LNCaP clone FGC (cell line): ENCODE measurements around the gene ZNF582.

ENCODE experiments used
- DNase-seq: peaks from one replicate; pipeline ENCODE4 v3.0.0-alpha.2; 2011; ENCODE audit warnings: low read depth
- H3K4me3 ChIP-seq: 2 replicates; pipeline ENCODE4 v1.5.1; 2011; ENCODE audit warnings: mild to moderate bottlenecking, low read depth, low read length, control low read depth
- CTCF ChIP-seq: IDR thresholded peaks from 2 replicates; pipeline ENCODE4 v1.5.1; 2012; ENCODE audit warnings: mild to moderate bottlenecking; ENCODE audit not compliant: control insufficient read depth, insufficient read depth; ENCODE audit errors: extremely low read depth

Gene ZNF582

GRCh38 chr19:56403764-56404704, 10.7 kb upstream of the ZNF582 start, which contains the start of gene ZNF583:
Gene ZNF583, plus strand, starts transcription at chr19:56404332. Its CDS starts 2,783 bp downstream, at chr19:56407115.
- no peak for TF ChIP-seq CTCF
- H3K4me3 ChIP-seq = peak within 1 kb of the TSS; percentile 67
- DNase-seq = peak; percentile 90

GRCh38 chr19:56403261-56403660, 9.9 kb upstream of the ZNF582 start:
- DNase-seq = no peak
- TF ChIP-seq CTCF = no peak
- peak overlapping the region; percentile 67 for H3K4me3 ChIP-seq

GRCh38 chr19:56400485-56400884, 7.2 kb upstream of the ZNF582 start:
- no peak for TF ChIP-seq CTCF
- H3K4me3 ChIP-seq = no peak overlapping the region
- DNase-seq = no peak

- TF ChIP-seq CTCF = no peak
- H3K4me3 ChIP-seq = no peak overlapping the region
- DNase-seq = no peak
These were observed 5.5 kb upstream of the ZNF582 start for GRCh38 chr19:56398809-56399208.

- TF ChIP-seq CTCF = no peak
- DNase-seq = no peak
These were observed 9.3 kb downstream of the ZNF582 start for GRCh38 chr19:56383826-56384605.

GRCh38 chr19:56377105-56377924, 16.0 kb downstream of the ZNF582 start:
- no peak for DNase-seq
- no peak for TF ChIP-seq CTCF
- no peak overlapping the region for H3K4me3 ChIP-seq

More at GRCh38 chr19:56383826-56384605, 9.3 kb downstream of the ZNF582 start:
- no peak overlapping the region for H3K4me3 ChIP-seq
